BLaER1 treated with 17β-estradiol and CSF1 and Interleukin-3, amounts not matched to agents 10 nM and 100 nM (cell line): ENCODE results near the gene NEMP2.

Source experiments
- H3K27ac ChIP-seq, 11 experiments: shearing (Covaris generic); formaldehyde crosslinking; 2 replicates each; pipeline ENCODE4 v1.8.1; 2022
- H3K27me3 ChIP-seq, 11 experiments: shearing (Covaris generic); formaldehyde crosslinking; 2 replicates each; pipeline ENCODE4 v1.8.1; 2022
- H3K36me3 ChIP-seq, 11 experiments: shearing (Covaris generic); formaldehyde crosslinking; 2 replicates each; pipeline ENCODE4 v1.8.1; 2022
- H3K4me1 ChIP-seq, 10 experiments: shearing (Covaris generic); formaldehyde crosslinking; 2 replicates each; pipeline ENCODE4 v1.8.1; 2022
- H3K4me2 ChIP-seq, 11 experiments: shearing (Covaris generic); formaldehyde crosslinking; 2 replicates each; pipeline ENCODE4 v1.8.1; 2022
- H3K4me3 ChIP-seq, 10 experiments: shearing (Covaris generic); formaldehyde crosslinking; 2 replicates each; pipeline ENCODE4 v1.8.1; 2022
- H3K9ac ChIP-seq, 11 experiments: shearing (Covaris generic); formaldehyde crosslinking; 2 replicates each; pipeline ENCODE4 v1.8.1; 2022
- H3K9me3 ChIP-seq, 11 experiments: shearing (Covaris generic); formaldehyde crosslinking; replicated peaks in 1 of 11; 2 replicates each; pipeline ENCODE4 v1.8.1; 2022
- H4K20me1 ChIP-seq, 11 experiments: shearing (Covaris generic); formaldehyde crosslinking; 2 replicates each; pipeline ENCODE4 v1.8.1; 2022
- Cebpa-rat ChIP-seq, 11 experiments: shearing (Covaris generic); IDR thresholded peaks; 2 replicates each; pipeline ENCODE4 v1.8.1; 2022

Gene NEMP2

GRCh38 chr2:190534310-190535120, at the start of gene NEMP2:
NEMP2 (minus strand) TSS chr2:190534722; CDS start chr2:190534655, 67 bp downstream.
- Histone ChIP-seq H3K9me3 (peaks cover 28 to 34% (median 33%) of the 10 kb centered on the region in 11 experiments), H4K20me1 (no peaks in the 10 kb centered on the region), H3K4me3 (peak within 1 kb of the TSS; percentile 60 to 81 (median 72)), H3K27me3 (no peaks in the 10 kb centered on the region), H3K4me1 (peaks cover 35 to 57% (median 49%) of the 10 kb centered on the region in 10 experiments), H3K36me3 (peaks cover 0 to 17% (median 8%) of the 10 kb centered on the region in 11 experiments; a peak in 11 of 22 replicates), H3K27ac (peak within 1 kb of the TSS; percentile 80 to 98 (median 96)), H3K4me2 (peak within 1 kb of the TSS; percentile 81 to 99 (median 90)), H3K9ac (peak within 1 kb of the TSS; percentile 85 to 97 (median 94))
- TF ChIP-seq Cebpa-rat (IDR thresholded peaks at IDR 0.05), result no peak

GRCh38 chr2:190583507-190584337, 49.2 kb upstream of the NEMP2 start:
- Histone ChIP-seq H3K36me3 (no peaks in the 10 kb centered on the region), H3K27ac (no peak overlapping the region; a peak in 1 of 22 replicates), H4K20me1 (no peaks in the 10 kb centered on the region), H3K4me3 (no peak overlapping the region), H3K9me3 (no peaks in the 10 kb centered on the region; a peak in 1 of 22 replicates), H3K27me3 (no peaks in the 10 kb centered on the region), H3K4me2 (peak overlapping the region in 1 of 11 experiments; percentile 15; a peak in 1 of 22 replicates), H3K9ac (no peak overlapping the region), H3K4me1 (peaks cover 0 to 13% (median 3%) of the 10 kb centered on the region in 10 experiments; a peak in 14 of 20 replicates)
- no peak for TF ChIP-seq Cebpa-rat (IDR thresholded peaks at IDR 0.05)

GRCh38 chr2:190582736-190583506, 48.4 kb upstream of the NEMP2 start:
- no peak for TF ChIP-seq Cebpa-rat (IDR thresholded peaks at IDR 0.05)
- peak overlapping the region in 2 of 11 experiments; percentile 0 to 15; a peak in 1 of 22 replicates for H3K4me2 ChIP-seq
- no peaks in the 10 kb centered on the region for H3K36me3 ChIP-seq
- H3K4me3 ChIP-seq, result no peak overlapping the region
- no peaks in the 10 kb centered on the region; a peak in 1 of 22 replicates for H3K9me3 ChIP-seq
- H3K27ac ChIP-seq, result no peak overlapping the region
- H3K4me1 ChIP-seq, result peaks cover 5 to 21% (median 11%) of the 10 kb centered on the region in 10 experiments; a peak in 17 of 20 replicates
- no peak overlapping the region for H3K9ac ChIP-seq
- no peaks in the 10 kb centered on the region for H3K27me3 ChIP-seq
- no peaks in the 10 kb centered on the region for H4K20me1 ChIP-seq

GRCh38 chr2:190582019-190582418, 47.5 kb upstream of the NEMP2 start:
- no peak for TF ChIP-seq Cebpa-rat (IDR thresholded peaks at IDR 0.05)
- H3K27me3 ChIP-seq, result no peaks in the 10 kb centered on the region
- no peak overlapping the region for H3K27ac ChIP-seq
- no peaks in the 10 kb centered on the region for H3K36me3 ChIP-seq
- H3K9ac ChIP-seq, result no peak overlapping the region
- no peak overlapping the region for H3K4me2 ChIP-seq
- no peaks in the 10 kb centered on the region; a peak in 1 of 22 replicates for H3K9me3 ChIP-seq
- H3K4me1 ChIP-seq, result peaks cover 5 to 24% (median 13%) of the 10 kb centered on the region in 10 experiments; a peak in 17 of 20 replicates
- H3K4me3 ChIP-seq, result no peak overlapping the region
- no peaks in the 10 kb centered on the region for H4K20me1 ChIP-seq

- peaks cover 5 to 24% (median 13%) of the 10 kb centered on the region in 10 experiments; a peak in 17 of 20 replicates for H3K4me1 ChIP-seq
- H3K36me3 ChIP-seq, result no peaks in the 10 kb centered on the region
- H3K9ac ChIP-seq, result no peak overlapping the region
- H4K20me1 ChIP-seq, result no peaks in the 10 kb centered on the region
- no peak overlapping the region for H3K4me2 ChIP-seq
- no peak overlapping the region for H3K27ac ChIP-seq
- no peak for TF ChIP-seq Cebpa-rat (IDR thresholded peaks at IDR 0.05)
- H3K27me3 ChIP-seq, result no peaks in the 10 kb centered on the region
- no peak overlapping the region for H3K4me3 ChIP-seq
- H3K9me3 ChIP-seq, result no peaks in the 10 kb centered on the region; a peak in 1 of 22 replicates
Observed at GRCh38 chr2:190579915-190580846, 45.7 kb upstream of the NEMP2 start.

GRCh38 chr2:190579058-190579410, 44.5 kb upstream of the NEMP2 start:
- Histone ChIP-seq H3K9me3 (no peaks in the 10 kb centered on the region), H3K4me1 (peaks cover 5 to 24% (median 13%) of the 10 kb centered on the region in 10 experiments; a peak in 17 of 20 replicates), H3K9ac (no peak overlapping the region), H3K4me3 (no peak overlapping the region), H3K27ac (no peak overlapping the region), H3K36me3 (no peaks in the 10 kb centered on the region), H3K27me3 (no peaks in the 10 kb centered on the region), H4K20me1 (no peaks in the 10 kb centered on the region), H3K4me2 (peak overlapping the region in 3 of 11 experiments; percentile 32 to 77 (median 53); a peak in 6 of 22 replicates)
- no peak for TF ChIP-seq Cebpa-rat (IDR thresholded peaks at IDR 0.05)

- H3K36me3 ChIP-seq, result no peaks in the 10 kb centered on the region
- no peaks in the 10 kb centered on the region for H4K20me1 ChIP-seq
- no peaks in the 10 kb centered on the region for H3K27me3 ChIP-seq
- H3K9me3 ChIP-seq, result no peaks in the 10 kb centered on the region
- no peak overlapping the region; a peak in 2 of 22 replicates for H3K9ac ChIP-seq
- peak overlapping the region; percentile 4 to 77 (median 37); a peak in 16 of 22 replicates for H3K4me2 ChIP-seq
- H3K27ac ChIP-seq, result no peak overlapping the region
- TF ChIP-seq Cebpa-rat (IDR thresholded peaks at IDR 0.05), result no peak
- H3K4me3 ChIP-seq, result no peak overlapping the region
- H3K4me1 ChIP-seq, result peaks cover 5 to 20% (median 11%) of the 10 kb centered on the region in 10 experiments; a peak in 17 of 20 replicates
Observed at GRCh38 chr2:190578158-190579057, 43.9 kb upstream of the NEMP2 start.
